IMR-90 (cell line): Measurements from ENCODE around the gene PKD1.

Source experiments
- POLR2A ChIP-seq: IDR thresholded peaks from 2 replicates; pipeline ENCODE4 v1.6.1; 2012; ENCODE audit warnings: mild to moderate bottlenecking, low read depth, low read length
- RAD21 ChIP-seq: IDR thresholded peaks from 2 replicates; pipeline ENCODE4 v1.6.1; 2012; ENCODE audit warnings: low read length, improper control_type of control experiment
- TF ChIP-seq, protein P1 (sequence below): conservative IDR thresholded peaks from 2 replicates; pipeline ENCODE4 v1.5.1; 2012; ENCODE audit warnings: mild to moderate bottlenecking, low read depth, low read length, improper control_type of control experiment
- TF ChIP-seq, protein P2 (sequence below): fragments of 150-350 bp; IDR thresholded peaks from 2 replicates; pipeline ENCODE4 v1.6.1; 2017; ENCODE audit warnings: mild to moderate bottlenecking, antibody characterized with exemption, low read length, low read depth

DNA sequence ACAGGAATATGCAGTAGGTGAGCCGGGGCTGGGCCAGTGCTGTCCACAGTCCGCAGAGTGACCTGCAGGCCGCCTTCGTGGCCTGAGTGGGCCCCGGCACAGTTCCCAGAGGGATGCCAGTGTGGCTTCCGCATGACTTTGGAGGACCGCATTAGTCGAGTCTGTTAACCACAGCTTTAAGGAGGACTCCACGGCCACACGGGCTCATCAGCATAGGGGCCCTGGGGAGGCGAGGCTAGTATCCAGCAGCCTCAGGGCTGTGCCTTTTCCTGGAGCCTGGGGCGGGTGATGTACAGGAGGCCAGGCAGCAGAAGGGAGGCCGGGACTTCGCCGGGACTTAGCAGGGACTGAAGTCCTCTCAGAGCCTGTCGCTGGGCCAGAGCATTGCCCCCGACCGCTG lies 74.7 kb downstream of the PKD1 start:
- no peak for TF ChIP-seq POLR2A
- TF ChIP-seq, protein P1, sequence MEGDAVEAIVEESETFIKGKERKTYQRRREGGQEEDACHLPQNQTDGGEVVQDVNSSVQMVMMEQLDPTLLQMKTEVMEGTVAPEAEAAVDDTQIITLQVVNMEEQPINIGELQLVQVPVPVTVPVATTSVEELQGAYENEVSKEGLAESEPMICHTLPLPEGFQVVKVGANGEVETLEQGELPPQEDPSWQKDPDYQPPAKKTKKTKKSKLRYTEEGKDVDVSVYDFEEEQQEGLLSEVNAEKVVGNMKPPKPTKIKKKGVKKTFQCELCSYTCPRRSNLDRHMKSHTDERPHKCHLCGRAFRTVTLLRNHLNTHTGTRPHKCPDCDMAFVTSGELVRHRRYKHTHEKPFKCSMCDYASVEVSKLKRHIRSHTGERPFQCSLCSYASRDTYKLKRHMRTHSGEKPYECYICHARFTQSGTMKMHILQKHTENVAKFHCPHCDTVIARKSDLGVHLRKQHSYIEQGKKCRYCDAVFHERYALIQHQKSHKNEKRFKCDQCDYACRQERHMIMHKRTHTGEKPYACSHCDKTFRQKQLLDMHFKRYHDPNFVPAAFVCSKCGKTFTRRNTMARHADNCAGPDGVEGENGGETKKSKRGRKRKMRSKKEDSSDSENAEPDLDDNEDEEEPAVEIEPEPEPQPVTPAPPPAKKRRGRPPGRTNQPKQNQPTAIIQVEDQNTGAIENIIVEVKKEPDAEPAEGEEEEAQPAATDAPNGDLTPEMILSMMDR, result no peak
- TF ChIP-seq, protein P2, sequence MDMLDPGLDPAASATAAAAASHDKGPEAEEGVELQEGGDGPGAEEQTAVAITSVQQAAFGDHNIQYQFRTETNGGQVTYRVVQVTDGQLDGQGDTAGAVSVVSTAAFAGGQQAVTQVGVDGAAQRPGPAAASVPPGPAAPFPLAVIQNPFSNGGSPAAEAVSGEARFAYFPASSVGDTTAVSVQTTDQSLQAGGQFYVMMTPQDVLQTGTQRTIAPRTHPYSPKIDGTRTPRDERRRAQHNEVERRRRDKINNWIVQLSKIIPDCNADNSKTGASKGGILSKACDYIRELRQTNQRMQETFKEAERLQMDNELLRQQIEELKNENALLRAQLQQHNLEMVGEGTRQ, result no peak
- TF ChIP-seq RAD21, result no peak
